Thyroid gland (tissue), 4 donors: ENCODE results near the gene GADD45A. TPM values are rescaled to one million over a fixed set of nuclear protein-coding genes. Genes with fewer than 3 reads are reported as not detected.

ENCODE experiments used
- DNase-seq, 2 donors: peaks; one replicate each; pipeline ENCODE4 v3.0.0-alpha.2; 2019
- H3K27ac ChIP-seq, 3 donors: fragments of 200-600 bp; sonication (generic); 1 replicate in 2 of 3; 2 replicates in 1 of 3; pipeline ENCODE4 v1.5.1; 2016 to 2019; ENCODE audit warnings: mild to moderate bottlenecking in 1 of 3, moderate library complexity in 1 of 3
- H3K27me3 ChIP-seq: fragments of 200-600 bp; sonication (generic); one replicate; pipeline ENCODE4 v1.5.1; 2019
- H3K36me3 ChIP-seq, 2 donors: fragments of 200-600 bp; sonication (generic); one replicate each; pipeline ENCODE4 v1.5.1; 2016 to 2019
- H3K4me1 ChIP-seq, 2 donors: fragments of 200-600 bp; sonication (generic); one replicate each; pipeline ENCODE4 v1.5.1; 2017 to 2019
- H3K4me3 ChIP-seq, 3 donors: fragments of 200-600 bp; sonication (generic); replicated peaks in 1 of 3; 1 replicate in 2 of 3; 2 replicates in 1 of 3; pipeline ENCODE4 v1.5.1; 2016; ENCODE audit warnings: mild to moderate bottlenecking in 1 of 3
- H3K9me3 ChIP-seq: fragments of 200-600 bp; sonication (generic); one replicate; pipeline ENCODE4 v1.5.1; 2017
- POLR2A ChIP-seq, 2 donors: fragments of 450-650 bp; IDR thresholded peaks; one replicate each; pipeline ENCODE4 v1.6.1; 2017; ENCODE audit warnings: antibody characterized with exemption in 2 of 2, mild to moderate bottlenecking in 2 of 2, moderate library complexity in 1 of 2
- WGBS, 2 donors: methylation state at CpG; one replicate each; pipeline ENCODE4 v1.1.5; 2017; 5-methylcytosine and 5-hydroxymethylcytosine counted together
- intact Hi-C: fragments of 100-400 bp; cut with DNase I; formaldehyde crosslinking; loops from one replicate; pipeline ENCODE4 v1.15.1; 2023
- total RNA-seq, 4 donors: library from RNA; depleted of rRNA; stranded (reverse); fragments of >200 nt; gene quantifications; one replicate each; pipeline ENCODE4 v1.2.3, GENCODE V29; 2016
- TF ChIP-seq, protein P1 (sequence below), 6 experiments: fragments of 200-600 bp in 3 of 6; fragments of 450-650 bp in 3 of 6; sonication (generic) in 3 of 6; IDR thresholded peaks; one replicate each; pipeline ENCODE4 v1.5.1; 2016 to 2019; ENCODE audit warnings: antibody characterized with exemption in 6 of 6, mild to moderate bottlenecking in 2 of 6, inconsistent platforms in 1 of 6, moderate library complexity in 1 of 6

GADD45A gene
- total RNA-seq, 4 donors from 2014 or later = 27.2 to 95.5 (median 62.9) TPM

DNA sequence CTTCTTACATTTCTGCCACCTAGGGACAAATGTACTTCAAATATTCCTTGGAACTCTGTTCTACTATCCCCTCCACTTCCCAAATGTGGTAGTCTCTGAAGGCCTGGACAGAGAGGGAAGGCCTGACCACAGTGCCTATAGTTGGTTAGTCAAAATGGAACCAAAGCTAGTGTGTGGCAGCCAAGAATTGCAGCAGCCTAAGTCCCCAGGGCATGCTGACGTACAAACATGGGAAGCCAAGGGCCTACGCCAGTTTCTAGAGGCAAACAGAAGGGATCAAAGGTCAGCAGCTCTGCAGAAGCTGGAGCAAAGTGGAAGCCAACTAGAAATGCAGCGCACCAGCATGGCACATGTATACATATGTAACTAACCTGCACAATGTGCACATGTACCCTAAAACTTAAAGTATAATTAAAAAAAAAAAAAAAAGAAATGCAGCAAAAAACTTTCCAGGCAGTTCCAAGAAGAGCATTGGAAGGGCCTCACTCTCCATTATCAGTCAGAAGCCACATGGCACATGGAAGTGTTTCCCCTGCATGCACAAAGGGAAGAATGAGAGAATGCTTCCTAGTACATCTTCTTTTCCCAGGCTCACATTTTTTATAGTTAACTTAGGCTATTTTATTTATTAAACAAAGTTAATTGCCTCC is 39.4 kb upstream of the GADD45A start:
- Histone ChIP-seq H3K4me3 (no peak overlapping the region), H3K27me3 (no peaks in the 10 kb centered on the region), H3K9me3 (no peaks in the 10 kb centered on the region), H3K36me3 (no peaks in the 10 kb centered on the region), H3K27ac (peak overlapping the region in 2 of 3 donors; percentile 36), H3K4me1 (peaks cover 9 to 14% of the 10 kb centered on the region in 2 donors)
- 71 to 73% methylated on average over 3 of the region's 3 CpGs for WGBS, 2 donors
- DNase-seq = peak; percentile 9 to 11
- intact Hi-C loops = no loop called here
- TF ChIP-seq POLR2A (IDR thresholded peaks at IDR 0.05) = no peak
- TF ChIP-seq, protein P1, sequence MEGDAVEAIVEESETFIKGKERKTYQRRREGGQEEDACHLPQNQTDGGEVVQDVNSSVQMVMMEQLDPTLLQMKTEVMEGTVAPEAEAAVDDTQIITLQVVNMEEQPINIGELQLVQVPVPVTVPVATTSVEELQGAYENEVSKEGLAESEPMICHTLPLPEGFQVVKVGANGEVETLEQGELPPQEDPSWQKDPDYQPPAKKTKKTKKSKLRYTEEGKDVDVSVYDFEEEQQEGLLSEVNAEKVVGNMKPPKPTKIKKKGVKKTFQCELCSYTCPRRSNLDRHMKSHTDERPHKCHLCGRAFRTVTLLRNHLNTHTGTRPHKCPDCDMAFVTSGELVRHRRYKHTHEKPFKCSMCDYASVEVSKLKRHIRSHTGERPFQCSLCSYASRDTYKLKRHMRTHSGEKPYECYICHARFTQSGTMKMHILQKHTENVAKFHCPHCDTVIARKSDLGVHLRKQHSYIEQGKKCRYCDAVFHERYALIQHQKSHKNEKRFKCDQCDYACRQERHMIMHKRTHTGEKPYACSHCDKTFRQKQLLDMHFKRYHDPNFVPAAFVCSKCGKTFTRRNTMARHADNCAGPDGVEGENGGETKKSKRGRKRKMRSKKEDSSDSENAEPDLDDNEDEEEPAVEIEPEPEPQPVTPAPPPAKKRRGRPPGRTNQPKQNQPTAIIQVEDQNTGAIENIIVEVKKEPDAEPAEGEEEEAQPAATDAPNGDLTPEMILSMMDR (IDR thresholded peaks at IDR 0.05) = no peak

DNA sequence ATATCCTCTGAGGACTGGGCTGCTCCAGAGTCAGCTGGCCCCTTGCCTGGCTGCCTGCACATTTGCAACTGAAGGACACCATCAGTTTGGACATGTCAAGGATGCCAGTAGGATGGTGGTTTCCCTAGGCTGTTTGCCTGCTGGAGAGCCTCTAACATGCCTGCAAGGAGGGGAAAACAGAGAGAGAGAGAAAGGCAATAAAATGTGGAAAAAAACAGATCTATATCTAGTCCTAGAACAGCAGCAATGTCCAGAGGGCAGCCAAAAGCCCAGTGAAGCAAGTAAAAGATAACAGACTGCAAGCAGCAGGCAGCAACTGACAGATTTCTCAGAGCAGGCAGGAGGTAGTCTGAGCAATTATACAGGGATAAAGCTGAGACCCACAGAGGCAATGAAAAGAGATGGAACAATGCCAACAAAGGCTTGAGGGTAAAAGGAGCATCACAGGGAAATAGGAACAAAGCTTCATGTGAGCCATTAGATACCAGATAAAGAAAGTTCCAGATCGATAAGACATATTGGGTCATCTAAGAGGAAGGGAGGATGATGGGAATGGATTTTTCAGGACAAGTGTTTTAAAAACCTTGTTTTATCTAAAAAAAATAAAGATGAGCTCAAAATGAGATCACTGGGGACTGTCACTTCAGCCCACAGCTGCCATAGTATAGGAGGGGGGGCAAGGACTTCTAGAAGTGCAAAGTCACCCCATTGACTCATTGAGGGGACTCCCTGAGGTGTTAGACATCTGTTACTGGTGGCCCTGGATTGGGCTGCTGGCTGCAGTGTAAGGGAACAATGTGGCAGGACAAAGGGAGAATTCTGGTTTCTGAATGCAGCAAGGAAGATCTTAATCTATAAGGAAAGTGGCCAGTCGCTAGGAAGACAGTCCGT is 38.6 kb upstream of the GADD45A start:
- Histone ChIP-seq H3K9me3 (no peaks in the 10 kb centered on the region), H3K27me3 (no peaks in the 10 kb centered on the region), H3K4me3 (no peak overlapping the region), H3K36me3 (no peaks in the 10 kb centered on the region), H3K4me1 (peaks cover 9 to 14% of the 10 kb centered on the region in 2 donors), H3K27ac (peak overlapping the region in 2 of 3 donors; percentile 36)
- WGBS, 2 donors = 73 to 75% methylated on average over 3 of the region's 3 CpGs
- DNase-seq = peak; percentile 20 to 33
- intact Hi-C loops = no loop called here
- TF ChIP-seq, protein P1 (IDR thresholded peaks at IDR 0.05) = no peak
- no peak for TF ChIP-seq POLR2A (IDR thresholded peaks at IDR 0.05)

DNA sequence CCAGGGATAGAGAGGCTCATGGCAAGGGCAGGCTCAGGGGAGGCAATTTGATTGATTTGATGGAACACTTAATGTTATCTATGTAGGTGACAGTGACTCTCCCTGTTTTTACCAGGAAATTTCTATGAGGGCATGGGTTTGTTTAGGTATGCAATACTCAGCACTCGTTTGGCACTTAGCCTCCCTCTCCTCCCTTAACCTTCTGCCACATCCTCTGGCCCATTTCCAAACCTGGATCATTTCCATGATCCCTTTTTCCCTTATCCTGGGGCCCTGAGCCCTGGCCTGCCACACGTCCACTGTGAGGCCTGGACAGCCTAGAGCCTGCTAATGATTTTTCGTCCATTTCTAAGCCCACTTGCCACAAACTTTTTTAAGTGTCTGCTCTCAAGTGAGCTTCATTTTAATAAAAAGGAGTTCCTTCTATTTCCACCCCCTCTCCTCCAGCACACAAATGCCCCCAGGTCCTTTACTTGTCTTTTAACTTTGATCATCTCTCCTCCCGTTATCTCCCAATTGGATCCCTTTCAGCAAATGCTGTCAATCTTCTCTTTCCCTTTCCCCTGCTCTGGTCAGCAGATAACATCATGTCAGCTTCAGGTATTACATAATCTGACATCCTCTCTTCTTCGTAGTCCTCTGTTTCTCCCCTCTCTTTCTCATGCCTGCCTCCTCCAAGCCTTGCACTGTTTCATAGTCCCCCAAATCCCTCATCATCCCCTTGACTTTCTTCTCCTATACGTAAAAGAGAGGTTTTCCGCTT is 37.8 kb upstream of the GADD45A start:
- WGBS, 2 donors = 68 to 69% methylated on average over 7 of the region's 7 CpGs
- no peak for TF ChIP-seq POLR2A (IDR thresholded peaks at IDR 0.05)
- TF ChIP-seq, protein P1 (IDR thresholded peaks at IDR 0.05) = no peak
- H3K4me1 ChIP-seq = peaks cover 9 to 14% of the 10 kb centered on the region in 2 donors
- peak overlapping the region in 1 of 3 donors; percentile 3 for H3K27ac ChIP-seq
- DNase-seq = peak; percentile 16 to 26
- H3K36me3 ChIP-seq = no peaks in the 10 kb centered on the region
- intact Hi-C loops = no loop called here
- H3K9me3 ChIP-seq = no peaks in the 10 kb centered on the region
- no peaks in the 10 kb centered on the region for H3K27me3 ChIP-seq
- H3K4me3 ChIP-seq = no peak overlapping the region

DNA sequence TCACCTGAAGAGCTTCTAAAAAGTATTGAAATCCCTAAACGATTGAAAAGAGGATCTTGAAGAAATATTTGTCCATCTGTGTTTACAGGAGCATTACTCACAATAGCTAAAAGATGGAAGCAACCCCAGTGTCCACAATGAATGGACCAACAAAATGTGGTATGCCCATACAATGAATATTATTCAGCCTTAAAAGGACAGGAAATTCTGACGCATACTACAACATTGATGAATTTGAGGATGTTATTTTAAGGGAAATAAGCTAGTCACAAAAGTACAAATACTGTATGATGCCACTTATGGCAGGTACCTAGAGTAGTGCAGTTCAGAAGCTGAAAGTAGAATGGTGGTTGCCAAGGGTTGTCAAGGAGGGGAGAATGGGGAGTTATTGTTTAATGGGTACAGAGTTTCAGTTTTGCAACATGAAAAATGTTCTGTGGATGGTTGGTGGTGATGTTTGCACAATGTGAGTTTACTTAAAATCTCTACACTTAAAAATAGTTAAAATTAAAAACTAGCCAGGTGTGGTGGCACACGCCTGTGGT is 37.1 kb upstream of the GADD45A start:
- TF ChIP-seq POLR2A (IDR thresholded peaks at IDR 0.05) = no peak
- TF ChIP-seq, protein P1 (IDR thresholded peaks at IDR 0.05) = no peak
- no peak for DNase-seq
- intact Hi-C loops = no loop called here
- no peaks in the 10 kb centered on the region for H3K36me3 ChIP-seq
- no peak overlapping the region for H3K27ac ChIP-seq
- no peaks in the 10 kb centered on the region for H3K27me3 ChIP-seq
- H3K4me1 ChIP-seq = peaks cover 9 to 14% of the 10 kb centered on the region in 2 donors
- no peaks in the 10 kb centered on the region for H3K9me3 ChIP-seq
- no peak overlapping the region for H3K4me3 ChIP-seq
- WGBS, 2 donors = 84 to 85% methylated on average over 3 of the region's 3 CpGs
